A673 (cell line): ENCODE results near the gene PNKD.

ENCODE experiments used
- EZH2 ChIP-seq: fragments of 200-600 bp; sonication (generic); IDR thresholded peaks from 2 replicates; pipeline ENCODE4 v1.6.1; 2017; ENCODE audit warnings: borderline replicate concordance, low read depth, mild to moderate bottlenecking, mixed read lengths, antibody characterized with exemption, low read length; ENCODE audit not compliant: poor library complexity, severe bottlenecking
- TF ChIP-seq, protein P1 (sequence below): fragments of 300-800, 200-600 bp; sonication (generic); conservative IDR thresholded peaks from 2 replicates; pipeline ENCODE4 v1.5.1; 2017; ENCODE audit warnings: low read depth, mild to moderate bottlenecking, antibody characterized with exemption, low read length, moderate library complexity, mixed read lengths

DNA sequence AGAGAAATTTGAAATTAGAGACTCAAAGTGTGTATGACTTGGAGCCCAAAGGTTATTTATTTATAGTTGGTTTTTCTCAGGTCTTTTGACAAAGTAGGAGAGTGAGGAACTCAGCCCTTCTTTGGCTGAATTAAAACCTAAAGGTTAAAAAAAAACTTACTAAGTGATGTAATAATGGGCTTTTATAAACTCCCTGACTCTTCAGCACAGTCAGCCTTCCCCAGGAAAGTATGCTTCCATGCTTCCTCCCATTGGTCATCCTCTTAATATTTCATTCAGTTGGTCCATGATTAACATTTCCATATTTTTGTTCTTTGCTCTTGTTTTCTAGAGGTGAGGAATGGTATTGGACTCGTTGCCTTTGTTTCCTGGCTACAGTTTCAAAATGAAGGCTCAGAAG is 46.1 kb upstream of the PNKD start:
- TF ChIP-seq, protein P1, sequence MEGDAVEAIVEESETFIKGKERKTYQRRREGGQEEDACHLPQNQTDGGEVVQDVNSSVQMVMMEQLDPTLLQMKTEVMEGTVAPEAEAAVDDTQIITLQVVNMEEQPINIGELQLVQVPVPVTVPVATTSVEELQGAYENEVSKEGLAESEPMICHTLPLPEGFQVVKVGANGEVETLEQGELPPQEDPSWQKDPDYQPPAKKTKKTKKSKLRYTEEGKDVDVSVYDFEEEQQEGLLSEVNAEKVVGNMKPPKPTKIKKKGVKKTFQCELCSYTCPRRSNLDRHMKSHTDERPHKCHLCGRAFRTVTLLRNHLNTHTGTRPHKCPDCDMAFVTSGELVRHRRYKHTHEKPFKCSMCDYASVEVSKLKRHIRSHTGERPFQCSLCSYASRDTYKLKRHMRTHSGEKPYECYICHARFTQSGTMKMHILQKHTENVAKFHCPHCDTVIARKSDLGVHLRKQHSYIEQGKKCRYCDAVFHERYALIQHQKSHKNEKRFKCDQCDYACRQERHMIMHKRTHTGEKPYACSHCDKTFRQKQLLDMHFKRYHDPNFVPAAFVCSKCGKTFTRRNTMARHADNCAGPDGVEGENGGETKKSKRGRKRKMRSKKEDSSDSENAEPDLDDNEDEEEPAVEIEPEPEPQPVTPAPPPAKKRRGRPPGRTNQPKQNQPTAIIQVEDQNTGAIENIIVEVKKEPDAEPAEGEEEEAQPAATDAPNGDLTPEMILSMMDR = no peak
- TF ChIP-seq EZH2 = no peak
